DOHH2 (cell line): ENCODE results near the gene RPL36A.

Experiments used
- CTCF ChIP-seq: fragments of 200-600 bp; sonication (generic); IDR thresholded peaks from one replicate; pipeline ENCODE4 v1.5.1; 2014; ENCODE audit warnings: antibody characterized with exemption, mild to moderate bottlenecking, low read depth, low read length; ENCODE audit not compliant: poor library complexity, severe bottlenecking
- EZH2phosphoT487 ChIP-seq: fragments of 200-600 bp; sonication (generic); IDR thresholded peaks from 2 replicates; pipeline ENCODE4 v1.6.1; 2017; ENCODE audit warnings: borderline replicate concordance, mild to moderate bottlenecking, antibody characterized with exemption, low read length, moderate library complexity, mixed read lengths

- no peak for TF ChIP-seq CTCF
- no peak for TF ChIP-seq EZH2phosphoT487
Observed at GRCh38 chrX:101348452-101349192, 42.2 kb upstream of the RPL36A start, which contains the start of gene TIMM8A.
